HEK293T (cell line): ENCODE data around the gene RNU6-9.

Experiments used
- CTCF ChIA-PET: fragments of 350-600 bp; formaldehyde crosslinking; extraction: SDS; loops from one replicate; lab custom pipeline; 2021; ENCODE audit warnings: antibody characterized with exemption, inconsistent platforms; lab: Yijun Ruan, JAX
- POLR2A ChIA-PET: fragments of 350-600 bp; formaldehyde crosslinking; extraction: SDS; loops from one replicate; lab custom pipeline; 2020; ENCODE audit warnings: antibody characterized with exemption, inconsistent platforms; lab: Yijun Ruan, JAX
- DNase-seq: peaks from one replicate; pipeline ENCODE4 v3.0.0; 2012; ENCODE audit warnings: mixed read lengths; ENCODE audit errors: extremely low spot score
- ARNT ChIP-seq: fragments of 450-650 bp; IDR thresholded peaks from 2 replicates; pipeline ENCODE4 v1.6.1; 2017; ENCODE audit warnings: mild to moderate bottlenecking
- BHLHE40 ChIP-seq: fragments of 450-650 bp; IDR thresholded peaks from 2 replicates; pipeline ENCODE4 v1.6.1; 2016; ENCODE audit warnings: mild to moderate bottlenecking, moderate library complexity, borderline replicate concordance
- CTBP1 ChIP-seq: fragments of 450-650 bp; IDR thresholded peaks from 2 replicates; pipeline ENCODE4 v1.6.1; 2016; ENCODE audit warnings: borderline replicate concordance
- ELF4 ChIP-seq: fragments of 450-650 bp; IDR thresholded peaks from 2 replicates; pipeline ENCODE4 v1.6.1; 2017; ENCODE audit warnings: antibody characterized with exemption
- FOXA1 ChIP-seq: fragments of 450-650 bp; IDR thresholded peaks from 2 replicates; pipeline ENCODE4 v1.6.1; 2016; ENCODE audit warnings: mild to moderate bottlenecking
- FOXK2 ChIP-seq: fragments of 450-650 bp; IDR thresholded peaks from 2 replicates; pipeline ENCODE4 v1.6.1; 2016; ENCODE audit warnings: mild to moderate bottlenecking
- FOXM1 ChIP-seq: fragments of 450-650 bp; IDR thresholded peaks from 2 replicates; pipeline ENCODE4 v1.6.1; 2017; ENCODE audit warnings: mild to moderate bottlenecking, borderline replicate concordance
- HDGF ChIP-seq: fragments of 450-650 bp; IDR thresholded peaks from 2 replicates; pipeline ENCODE4 v1.6.1; 2017; ENCODE audit warnings: antibody characterized with exemption, borderline replicate concordance
- L3MBTL2 ChIP-seq: fragments of 450-650 bp; conservative IDR thresholded peaks from 2 replicates; pipeline ENCODE4 v1.6.1; 2016; ENCODE audit warnings: mild to moderate bottlenecking
- LEF1 ChIP-seq: fragments of 450-650 bp; IDR thresholded peaks from 2 replicates; pipeline ENCODE4 v1.6.1; 2017; ENCODE audit warnings: mild to moderate bottlenecking, borderline replicate concordance
- NFRKB ChIP-seq: fragments of 450-650 bp; IDR thresholded peaks from 2 replicates; pipeline ENCODE4 v1.6.1; 2016; ENCODE audit warnings: mild to moderate bottlenecking, moderate library complexity
- SP1 ChIP-seq: fragments of 450-650 bp; IDR thresholded peaks from 2 replicates; pipeline ENCODE4 v1.6.1; 2017
- SUZ12 ChIP-seq: fragments of 450-650 bp; IDR thresholded peaks from 2 replicates; pipeline ENCODE4 v1.6.1; 2016; ENCODE audit warnings: mild to moderate bottlenecking
- TARDBP ChIP-seq: fragments of 450-650 bp; IDR thresholded peaks from 2 replicates; pipeline ENCODE4 v1.6.1; 2016
- ZNF384 ChIP-seq: fragments of 450-650 bp; IDR thresholded peaks from 2 replicates; pipeline ENCODE4 v1.6.1; 2016
- TF ChIP-seq, protein P1 (sequence below): fragments of 450-650 bp; IDR thresholded peaks from 2 replicates; pipeline ENCODE4 v1.6.1; 2016

The RNU6-9 gene

GRCh38 chr19:917323-918151, 24.3 kb downstream of the RNU6-9 start, which contains the start of gene KISS1R:
Gene KISS1R, plus strand, starts transcription at chr19:917333. Its CDS starts 170 bp downstream, at chr19:917503.
- peak; percentile 46 for DNase-seq
- CTCF ChIA-PET = interaction anchor here (1.0 kb wide), 1 partner anchor 54 kb away, joined by 3 read pairs; no protein-coding TSS in a partner anchor

GRCh38 chr19:918152-918437, 24.8 kb downstream of the RNU6-9 start:
- DNase-seq = no peak
- ChIA-PET POLR2A (no interaction called here), CTCF (no interaction called here)
- TF ChIP-seq FOXK2 (no peak), BHLHE40 (no peak), ELF4 (no peak), FOXA1 (no peak), SP1 (no peak), ZNF384 (no peak), HDGF (no peak)

More at GRCh38 chr19:917323-918151, 24.3 kb downstream of the RNU6-9 start, which contains the start of gene KISS1R:
- POLR2A ChIA-PET = no interaction called here
- no peak for TF ChIP-seq NFRKB
- no peak for TF ChIP-seq CTBP1
- TF ChIP-seq L3MBTL2 = peak; percentile 23; the same call in 1 of the 2 replicates

GRCh38 chr19:918481-919198, 25.4 kb downstream of the RNU6-9 start:
- TF ChIP-seq ARNT (no peak), L3MBTL2 (no peak), CTBP1 (no peak), FOXK2 (no peak), ZNF384 (no peak), FOXA1 (no peak), NFRKB (no peak), HDGF (no peak), LEF1 (no peak), SUZ12 (no peak), FOXM1 (no peak), BHLHE40 (no peak), ELF4 (no peak), TARDBP (no peak), SP1 (no peak)
- TF ChIP-seq, protein P1, sequence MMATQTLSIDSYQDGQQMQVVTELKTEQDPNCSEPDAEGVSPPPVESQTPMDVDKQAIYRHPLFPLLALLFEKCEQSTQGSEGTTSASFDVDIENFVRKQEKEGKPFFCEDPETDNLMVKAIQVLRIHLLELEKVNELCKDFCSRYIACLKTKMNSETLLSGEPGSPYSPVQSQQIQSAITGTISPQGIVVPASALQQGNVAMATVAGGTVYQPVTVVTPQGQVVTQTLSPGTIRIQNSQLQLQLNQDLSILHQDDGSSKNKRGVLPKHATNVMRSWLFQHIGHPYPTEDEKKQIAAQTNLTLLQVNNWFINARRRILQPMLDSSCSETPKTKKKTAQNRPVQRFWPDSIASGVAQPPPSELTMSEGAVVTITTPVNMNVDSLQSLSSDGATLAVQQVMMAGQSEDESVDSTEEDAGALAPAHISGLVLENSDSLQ = no peak
- CTCF ChIA-PET = no interaction called here
- DNase-seq = no peak
- POLR2A ChIA-PET = no interaction called here

GRCh38 chr19:919199-920050, 26.1 kb downstream of the RNU6-9 start:
- no peak for TF ChIP-seq NFRKB
- no peak for TF ChIP-seq SP1
- TF ChIP-seq, protein P1 = no peak
- no peak for TF ChIP-seq ELF4
- ChIA-PET POLR2A (interaction anchor here (0.6 to 1.1 kb wide), 3 partner anchors 11 to 121 kb away, joined by 3 to 4 read pairs (median 4); partner anchors contain the start of gene WDR18), CTCF (no interaction called here)
- DNase-seq = no peak

DNA sequence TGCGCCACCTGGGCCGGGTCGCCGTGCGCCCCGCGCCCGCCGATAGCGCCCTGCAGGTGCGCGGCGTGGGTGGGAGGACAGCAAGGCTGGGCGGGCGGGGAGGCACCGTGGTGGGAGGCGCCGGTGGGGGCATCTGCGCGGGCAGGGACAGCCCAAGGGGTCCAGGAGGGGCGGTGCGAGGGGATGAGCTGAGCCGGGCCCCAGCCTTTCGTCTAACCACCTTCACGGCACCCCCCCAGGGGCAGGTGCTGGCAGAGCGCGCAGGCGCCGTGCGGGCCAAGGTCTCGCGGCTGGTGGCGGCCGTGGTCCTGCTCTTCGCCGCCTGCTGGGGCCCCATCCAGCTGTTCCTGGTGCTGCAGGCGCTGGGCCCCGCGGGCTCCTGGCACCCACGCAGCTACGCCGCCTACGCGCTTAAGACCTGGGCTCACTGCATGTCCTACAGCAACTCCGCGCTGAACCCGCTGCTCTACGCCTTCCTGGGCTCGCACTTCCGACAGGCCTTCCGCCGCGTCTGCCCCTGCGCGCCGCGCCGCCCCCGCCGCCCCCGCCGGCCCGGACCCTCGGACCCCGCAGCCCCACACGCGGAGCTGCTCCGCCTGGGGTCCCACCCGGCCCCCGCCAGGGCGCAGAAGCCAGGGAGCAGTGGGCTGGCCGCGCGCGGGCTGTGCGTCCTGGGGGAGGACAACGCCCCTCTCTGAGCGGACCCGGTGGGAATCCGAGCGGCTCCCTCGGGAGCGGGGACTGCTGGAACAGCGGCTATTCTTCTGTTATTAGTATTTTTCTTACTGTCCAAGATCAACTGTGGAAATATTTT, 27.0 kb downstream of the RNU6-9 start:
- ChIA-PET CTCF (interaction anchor here (1.4 kb wide), 1 partner anchor 64 kb away, joined by 4 read pairs; the partner anchor contains the start of gene WDR18), POLR2A (interaction anchor here (0.6 to 1.1 kb wide), 3 partner anchors 12 to 122 kb away, joined by 3 to 4 read pairs (median 4); partner anchors contain the start of gene WDR18)
- TF ChIP-seq, protein P1 = no peak
- TF ChIP-seq FOXA1 = no peak
- TF ChIP-seq CTBP1 = no peak
- no peak for TF ChIP-seq L3MBTL2
- no peak for TF ChIP-seq TARDBP
- no peak for TF ChIP-seq FOXM1
- TF ChIP-seq FOXK2 = no peak
- TF ChIP-seq ZNF384 = no peak
- no peak for TF ChIP-seq BHLHE40
- TF ChIP-seq SP1 = no peak
- TF ChIP-seq LEF1 = no peak
- TF ChIP-seq ARNT = no peak
- TF ChIP-seq NFRKB = no peak
- no peak for TF ChIP-seq ELF4
- no peak for TF ChIP-seq SUZ12
- TF ChIP-seq HDGF = no peak
- DNase-seq = no peak
